ENCODE data around the gene CCM2L.
"Not testable (repeated sequence)": the region's sequence is repeated elsewhere in the genome, so short reads cannot be mapped to it uniquely, and the experiment has no call there.

Gene CCM2L

DNA sequence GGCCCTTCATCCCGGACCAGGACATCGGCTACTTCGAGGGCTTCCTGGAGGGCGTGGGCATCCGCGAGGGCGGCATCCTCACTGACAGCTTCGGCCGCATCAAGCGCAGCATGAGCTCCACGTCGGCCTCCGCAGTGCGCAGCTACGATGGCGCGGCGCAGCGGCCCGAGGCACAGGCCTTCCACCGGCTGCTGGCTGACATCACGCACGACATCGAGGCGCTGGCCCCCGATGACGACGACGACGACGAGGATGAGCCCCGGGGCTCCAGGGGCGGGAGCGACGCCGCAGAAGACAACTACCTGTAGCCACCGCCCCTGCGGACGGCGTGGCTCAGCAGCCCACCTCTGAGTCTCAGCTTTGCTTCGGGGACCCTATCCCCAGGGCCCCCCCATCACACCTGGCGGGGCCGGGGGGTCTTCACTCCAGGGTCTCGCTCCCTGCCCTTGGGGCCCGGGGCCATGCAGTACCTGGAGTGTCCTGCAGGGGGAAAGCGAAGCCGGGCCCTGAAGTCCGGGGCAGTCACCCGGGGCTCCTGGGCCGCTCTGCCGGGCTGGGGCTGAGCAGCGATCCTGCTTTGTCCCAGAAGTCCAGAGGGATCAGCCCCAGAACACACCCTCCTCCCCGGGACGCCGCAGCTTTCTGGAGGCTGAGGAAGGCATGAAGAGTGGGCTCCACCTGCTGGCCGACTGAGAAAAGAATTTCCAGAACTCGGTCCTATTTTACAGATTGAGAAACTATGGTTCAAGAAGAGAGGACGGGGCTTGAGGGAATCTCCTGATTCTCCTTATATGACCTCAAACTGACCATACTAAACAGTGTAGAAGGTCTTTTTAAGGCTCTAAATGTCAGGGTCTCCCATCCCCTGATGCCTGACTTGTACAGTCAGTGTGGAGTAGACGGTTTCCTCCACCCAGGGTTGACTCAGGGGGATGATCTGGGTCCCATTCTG is 21.0 kb downstream of the CCM2L start:
- peak; percentile 16 for DNase-seq

DNA sequence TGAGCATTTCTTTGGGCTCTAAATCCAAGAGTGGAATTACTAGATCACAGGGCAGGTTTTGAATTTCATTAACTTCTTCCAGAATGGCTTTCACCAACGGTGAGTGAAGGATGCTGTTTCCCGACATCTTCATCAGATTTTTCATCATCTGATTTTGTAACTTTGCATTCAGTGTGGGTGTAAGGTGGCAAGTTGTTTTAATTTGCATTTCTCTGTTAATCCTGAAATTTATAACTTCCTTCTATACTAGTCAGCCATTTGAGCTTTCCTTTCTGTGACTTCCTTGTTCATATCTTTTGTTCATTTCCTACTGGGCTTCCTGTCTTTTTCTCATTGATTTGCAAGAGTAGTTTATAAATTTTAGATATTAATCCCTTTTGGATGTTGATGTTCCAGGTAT is 23.1 kb downstream of the CCM2L start:
- no peak for DNase-seq

- DNase-seq, result not testable (repeated sequence)
These were observed 23.5 kb downstream of the CCM2L start for GRCh38 chr20:32033721-32034120.

DNA sequence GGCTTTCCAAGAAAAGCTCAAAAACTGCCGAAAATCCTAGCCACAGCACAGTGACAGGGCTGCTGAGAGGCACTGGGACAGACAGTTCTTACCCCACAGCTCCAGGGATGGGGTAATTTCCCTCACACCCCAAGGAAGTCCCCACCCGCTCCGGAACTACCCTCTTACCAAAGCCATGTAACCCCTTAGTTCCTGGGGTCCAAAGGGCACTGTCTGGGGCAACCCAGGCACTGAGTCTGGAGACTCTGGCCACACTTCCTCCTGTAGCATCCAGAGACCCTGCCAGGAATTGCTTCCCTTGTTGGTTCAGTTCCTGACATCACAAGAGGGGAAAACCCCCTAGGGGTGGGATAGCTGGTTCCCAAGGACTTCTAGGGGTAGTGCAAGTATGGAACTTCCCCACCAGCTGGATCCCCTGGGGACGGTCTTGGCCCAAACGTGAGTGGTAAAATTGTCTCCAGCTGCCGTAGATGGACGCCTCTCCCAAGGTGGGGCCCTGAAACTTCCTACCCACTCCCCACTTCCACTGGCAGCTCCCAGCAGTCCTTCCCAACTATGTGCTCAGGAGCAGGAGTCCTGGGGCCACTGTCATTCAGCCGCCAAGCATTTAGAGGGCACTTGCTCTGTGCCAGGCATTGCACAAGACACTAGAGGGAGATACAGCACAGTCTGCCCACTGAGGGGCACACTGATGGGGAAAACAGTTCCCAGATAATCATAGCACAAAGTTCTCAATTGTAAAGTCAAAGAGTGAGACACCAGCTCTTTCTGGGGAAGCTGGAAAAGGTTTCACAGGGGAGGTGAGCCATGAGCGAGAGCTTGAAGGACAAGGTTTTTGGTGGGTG is 24.6 kb downstream of the CCM2L start:
- no peak for DNase-seq

GRCh38 chr20:32035426-32035779 is 25.2 kb downstream of the CCM2L start:
- DNase-seq, result no peak

- DNase-seq, result no peak
These were observed 26.0 kb downstream of the CCM2L start for GRCh38 chr20:32036252-32036651.

DNA sequence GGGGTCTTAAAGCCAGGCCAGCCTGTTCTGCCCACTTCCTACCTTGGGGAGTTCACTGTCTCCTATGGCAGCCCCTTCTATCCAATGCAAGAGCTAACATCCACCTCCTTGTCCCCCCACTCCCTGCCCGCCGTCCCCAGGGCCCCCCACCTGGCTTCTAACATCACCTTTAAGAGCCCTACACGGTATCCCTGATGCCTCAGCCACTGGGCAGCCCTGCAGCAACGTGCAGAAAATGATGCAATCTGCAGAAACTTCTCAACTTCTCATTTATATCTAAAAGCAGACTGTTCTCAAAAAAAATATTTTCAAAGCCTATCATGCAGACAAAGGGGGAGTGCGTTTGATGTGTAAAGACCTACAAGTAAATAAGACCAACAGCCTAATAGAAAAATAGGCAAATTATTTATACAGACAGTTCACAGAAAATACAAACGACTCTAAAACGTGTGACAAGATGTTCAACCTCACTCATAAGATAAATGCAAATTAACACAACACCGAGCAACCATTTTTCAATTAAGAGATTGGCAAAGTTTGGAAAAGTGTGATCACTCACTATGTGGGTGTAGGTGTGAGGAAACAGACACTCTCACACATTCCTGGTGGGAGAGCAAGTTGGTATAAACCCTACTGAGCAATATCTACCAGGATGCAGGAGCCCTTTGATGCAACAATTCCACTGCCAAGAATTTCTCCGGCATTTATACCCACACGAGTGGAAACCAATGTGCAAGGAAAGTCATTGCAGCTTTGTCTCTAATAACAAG is 26.7 kb downstream of the CCM2L start:
- DNase-seq, result no peak

DNA sequence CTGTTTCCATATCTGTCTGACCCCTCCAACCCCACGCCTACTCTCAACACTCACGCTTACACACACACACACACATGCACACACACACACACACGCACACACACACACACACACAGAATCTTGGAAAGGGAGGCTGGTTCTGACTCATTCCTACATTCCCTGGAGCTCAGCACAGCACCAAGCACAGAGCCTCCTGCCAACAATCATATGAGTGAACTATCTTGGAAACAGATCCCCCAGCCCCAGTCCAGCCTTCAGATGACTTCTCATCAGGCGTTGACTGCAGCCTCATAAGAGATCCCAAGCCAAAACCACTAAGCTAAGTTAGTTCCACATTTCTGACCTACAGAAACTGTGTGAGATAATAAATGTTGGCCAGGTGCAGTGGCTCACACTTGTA is 27.7 kb downstream of the CCM2L start:
- DNase-seq, result no peak

- DNase-seq, result no peak
These were observed 30.1 kb downstream of the CCM2L start for GRCh38 chr20:32040142-32040953.

DNA sequence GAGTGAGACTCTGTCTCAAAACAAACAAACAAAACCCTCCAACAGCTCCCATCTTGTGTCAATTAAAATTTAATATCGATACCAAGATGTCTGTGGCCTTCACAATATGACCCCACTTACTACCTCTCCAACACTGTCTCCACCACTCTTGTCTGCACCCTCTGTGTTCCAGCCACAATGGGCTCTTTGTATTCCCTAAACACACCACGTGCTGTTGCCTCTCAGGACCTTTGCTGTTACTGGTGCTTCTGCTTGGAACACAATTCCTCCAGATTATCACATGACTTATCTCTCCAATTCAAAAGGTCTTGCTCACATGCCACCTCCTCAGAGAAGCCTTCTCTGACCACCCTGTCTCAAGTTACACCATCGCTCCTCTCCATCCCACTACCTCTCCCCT is 35.8 kb downstream of the CCM2L start:
- no peak for DNase-seq

- no peak for DNase-seq
These were observed 40.1 kb downstream of the CCM2L start for GRCh38 chr20:32050324-32050841.

DNA sequence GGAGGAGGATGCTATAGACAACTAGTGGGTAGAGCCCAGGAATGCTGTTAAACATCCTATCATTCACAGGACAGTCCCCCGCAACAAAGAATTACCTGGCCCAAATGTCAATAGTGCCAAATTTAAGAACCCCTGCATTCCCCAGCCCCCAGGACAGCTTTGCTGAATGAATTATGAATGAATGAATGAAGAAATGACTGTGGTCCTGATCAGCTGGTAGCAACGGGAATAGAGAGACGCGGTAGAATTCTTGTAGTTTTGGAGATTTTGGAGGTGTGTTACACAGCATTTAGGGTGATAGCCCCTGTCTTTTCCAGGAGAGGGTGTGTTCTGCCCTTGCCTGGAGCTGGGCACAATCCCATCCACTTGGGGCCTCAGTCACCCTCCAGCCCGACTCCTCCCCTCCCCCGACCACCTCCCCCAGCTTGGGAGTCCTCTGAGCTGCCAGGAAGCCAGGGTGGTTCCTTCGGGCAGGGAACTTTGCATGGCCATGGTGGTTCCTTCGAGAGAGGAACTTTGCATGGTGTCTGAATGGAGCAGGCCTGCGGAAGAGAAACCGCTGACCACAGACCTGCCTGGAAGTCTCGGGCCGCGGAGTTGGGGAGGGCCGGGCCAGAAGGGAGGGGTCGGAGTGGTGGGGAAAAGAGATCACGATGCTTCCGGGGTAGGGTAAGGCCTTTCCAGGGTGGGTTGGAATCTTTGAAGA is 40.8 kb downstream of the CCM2L start:
- no peak for DNase-seq

- no peak for DNase-seq
These were observed 41.5 kb downstream of the CCM2L start for GRCh38 chr20:32051720-32052089.

- DNase-seq, result no peak
These were observed 42.0 kb downstream of the CCM2L start, which contains the start of gene HCK for GRCh38 chr20:32052090-32052777. Gene HCK (plus strand): TSS chr20:32052242.

GRCh38 chr20:32052778-32053362 is 42.6 kb downstream of the CCM2L start:
- no peak for DNase-seq

DNA sequence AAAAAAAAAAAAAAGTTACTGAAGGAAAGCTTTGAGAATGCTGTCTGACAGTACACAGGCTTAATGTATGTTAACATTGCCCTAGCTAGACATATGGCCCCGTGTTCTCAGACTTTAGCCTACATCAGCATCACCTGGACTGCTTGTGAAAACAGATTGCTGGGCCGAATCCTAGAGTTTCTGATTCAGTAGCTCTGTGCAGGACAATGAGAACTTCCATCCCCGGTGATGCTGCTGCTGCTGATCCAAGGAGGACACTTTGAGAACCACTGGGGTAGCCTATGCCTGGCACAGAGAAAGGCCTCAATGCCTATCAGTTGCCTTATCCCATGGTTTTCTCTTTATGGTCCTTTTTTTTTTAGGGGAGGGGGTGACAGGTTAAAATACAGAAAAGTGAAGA is 43.4 kb downstream of the CCM2L start:
- no peak for DNase-seq

- DNase-seq, result no peak
These were observed 46.7 kb downstream of the CCM2L start for GRCh38 chr20:32056708-32057483.

DNA sequence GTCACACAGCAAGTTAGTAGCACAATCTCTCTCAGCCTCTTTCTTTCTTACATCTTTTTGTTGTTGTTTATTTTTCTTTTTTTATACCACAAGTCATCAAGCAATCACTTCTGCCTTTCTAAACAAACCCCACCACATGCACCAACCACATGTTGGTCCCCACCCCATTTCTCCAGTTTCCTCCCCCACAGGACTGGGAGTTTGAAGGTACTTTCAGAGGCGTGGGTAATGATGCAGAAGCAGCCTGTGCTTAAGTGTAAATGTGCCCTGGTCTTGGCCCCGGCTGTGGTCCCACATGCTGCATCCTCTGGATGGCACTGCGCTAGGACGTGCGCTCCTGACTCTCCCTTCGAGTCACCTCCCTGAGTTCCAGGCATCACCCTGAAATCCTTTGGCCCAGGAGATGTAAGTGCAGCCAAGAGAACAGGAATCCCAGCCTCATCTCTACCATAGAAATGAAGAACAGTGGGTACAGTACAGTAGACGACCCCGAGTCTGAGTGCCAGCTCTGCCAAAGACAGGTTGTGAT is 47.5 kb downstream of the CCM2L start:
- DNase-seq, result no peak

- no peak for DNase-seq
These were observed 49.0 kb downstream of the CCM2L start for GRCh38 chr20:32059189-32059588.

Data from NCI-H1417 treated with DMSO at 0.1 percent for 48 hours (cell line).